ENCODE results near the gene IFNA21. TPM values are rescaled to one million over a fixed set of nuclear protein-coding genes. Genes with fewer than 3 reads are reported as not detected.

IFNA21 gene
- total and polyA plus RNA-seq, 2 of the 4 experiments (the other 2 are of a cell fraction) = not detected

DNA sequence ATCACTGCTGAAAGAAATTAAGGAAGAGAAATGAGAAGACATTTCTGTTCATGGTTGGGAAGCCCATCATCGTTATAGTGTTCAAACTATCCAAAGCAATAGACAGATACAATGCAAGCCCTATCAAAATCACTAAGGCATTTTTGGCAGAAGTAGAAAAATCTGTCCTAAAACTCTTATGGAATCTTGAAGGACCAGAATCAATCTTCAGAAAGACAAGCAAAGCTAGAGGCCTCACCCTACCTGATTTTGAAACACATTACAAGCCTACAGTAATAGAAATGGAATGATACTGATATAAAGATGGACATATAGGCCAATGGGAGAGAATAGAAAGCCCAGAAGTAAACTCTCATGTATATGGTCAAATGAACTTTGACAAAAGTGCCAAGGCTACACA, 4.9 kb upstream of the IFNA21 start:
- Histone ChIP-seq H4K8ac (ENCODE audit: low read depth in 2 of 2, low read length in 2 of 2) (no peak overlapping the region), H3K4me3 (ENCODE audit: insufficient read depth, low read depth, low read length) (no peak overlapping the region), H2BK5ac (ENCODE audit: low read depth, low read length, poor library complexity, severe bottlenecking) (no peak overlapping the region), H2BK15ac (ENCODE audit: low read depth, low read length) (no peak overlapping the region), H3K27ac (ENCODE audit: insufficient read depth, low read length) (no peak overlapping the region), H2BK20ac (ENCODE audit: low read depth, low read length) (no peak overlapping the region), H4K91ac (ENCODE audit: insufficient read depth, low read depth, low read length) (no peak overlapping the region), H3K4me2 (ENCODE audit: low read depth, low read length) (no peak overlapping the region), H2AK5ac (ENCODE audit: low read depth, low read length) (no peak overlapping the region), H3K36me3 (ENCODE audit: control insufficient read depth, insufficient read depth, low read length) (no peaks in the 10 kb centered on the region), H3K4me1 (ENCODE audit: control insufficient read depth, insufficient read depth, low read length) (no peaks in the 10 kb centered on the region), H2AFZ (replicated peaks; ENCODE audit: low read length, poor library complexity) (no peak overlapping the region), H3K9ac (ENCODE audit: low read depth, low read length) (no peak overlapping the region), H3K56ac (ENCODE audit: extremely low read depth, insufficient read depth, low read length) (no peak overlapping the region), H3K9me1 (ENCODE audit: insufficient read depth, low read length) (no peaks in the 10 kb centered on the region), H2BK120ac (ENCODE audit: low read depth, low read length) (no peak overlapping the region), H4K20me1 (ENCODE audit: insufficient read depth, low read length) (no peaks in the 10 kb centered on the region), H3K79me1 (ENCODE audit: low read depth in 1 of 2, low read length in 2 of 2) (no peaks in the 10 kb centered on the region), H3K9me3 (ENCODE audit: control insufficient read depth, insufficient read depth, low read length) (no peaks in the 10 kb centered on the region), H3K4ac (ENCODE audit: low read depth, low read length) (no peak overlapping the region), H3K14ac (replicated peaks; ENCODE audit: low read depth, low read length) (no peak overlapping the region), H3K18ac (ENCODE audit: low read depth, low read length) (no peak overlapping the region), H3K23ac (ENCODE audit: low read depth, low read length) (no peak overlapping the region), H2AK9ac (replicated peaks; ENCODE audit: low read depth, low read length, poor library complexity) (no peak overlapping the region), H4K5ac (ENCODE audit: low read depth, low read length) (no peak overlapping the region), H3K27me3 (ENCODE audit: control insufficient read depth, insufficient read depth, low read length) (no peaks in the 10 kb centered on the region)
- WGBS, 2 experiments (ENCODE audit: extremely low coverage in 2 of 2, insufficient read length in 1 of 2) = no CpG with 5 or more reads among the region's 1 CpG
- ChIA-PET CTCF (no interaction called here), POLR2A (ENCODE audit: unreplicated experiment) (no interaction called here)
- ATAC-seq (ENCODE audit: low read depth) (no peak), DNase-seq (no peak)
- intact Hi-C loops (cut with micrococcal nuclease) (no loop called here), dilution Hi-C loops (cut with HindIII; ENCODE audit: low sequenced_read_pairs, unreplicated experiment) (no loop called here), in situ Hi-C loops (cut with MboI; ENCODE audit: low sequenced_read_pairs) (no loop called here)
- no TSS peak for BruUV-seq (replicated peaks)
- no peak for TF ChIP-seq RCOR1 (IDR thresholded peaks at IDR 0.05; ENCODE audit: insufficient replicate concordance, low read length)
- TF ChIP-seq MXI1 (IDR thresholded peaks at IDR 0.05; ENCODE audit: borderline replicate concordance, low read depth, low read length) = no peak
- TF ChIP-seq RAD21 (IDR thresholded peaks at IDR 0.05; ENCODE audit: low read length) = no peak
- TF ChIP-seq CHD1 (IDR thresholded peaks at IDR 0.05; ENCODE audit: low read depth, low read length) = no peak
- TF ChIP-seq, protein P1, sequence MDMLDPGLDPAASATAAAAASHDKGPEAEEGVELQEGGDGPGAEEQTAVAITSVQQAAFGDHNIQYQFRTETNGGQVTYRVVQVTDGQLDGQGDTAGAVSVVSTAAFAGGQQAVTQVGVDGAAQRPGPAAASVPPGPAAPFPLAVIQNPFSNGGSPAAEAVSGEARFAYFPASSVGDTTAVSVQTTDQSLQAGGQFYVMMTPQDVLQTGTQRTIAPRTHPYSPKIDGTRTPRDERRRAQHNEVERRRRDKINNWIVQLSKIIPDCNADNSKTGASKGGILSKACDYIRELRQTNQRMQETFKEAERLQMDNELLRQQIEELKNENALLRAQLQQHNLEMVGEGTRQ (IDR thresholded peaks at IDR 0.05; ENCODE audit: low read depth, low read length) = no peak
- TF ChIP-seq MAZ (IDR thresholded peaks at IDR 0.05; ENCODE audit: borderline replicate concordance, low read depth, low read length) = no peak
- no peak for TF ChIP-seq FOS (IDR thresholded peaks at IDR 0.05; ENCODE audit: low read depth, low read length)
- TF ChIP-seq BHLHE40 (IDR thresholded peaks at IDR 0.05; ENCODE audit: low read depth, low read length) = no peak
